Astrocyte of the cerebellum (primary cell): ENCODE results near the gene TM7SF3.

Experiments
- DNase-seq: peaks from one replicate; pipeline ENCODE4 v3.0.0-alpha.2; 2011; ENCODE audit warnings: low read depth
- H3K4me3 ChIP-seq: 2 replicates; pipeline ENCODE4 v1.5.1; 2011; ENCODE audit warnings: mild to moderate bottlenecking, low read depth, low read length, moderate library complexity
- CTCF ChIP-seq: IDR thresholded peaks from 2 replicates; pipeline ENCODE4 v1.5.1; 2012; ENCODE audit warnings: low read length, low read depth, moderate library complexity, mild to moderate bottlenecking; ENCODE audit errors: missing control alignments
- in situ Hi-C: cut with HindIII; loops from 2 replicates; pipeline ENCODE4 v1.10.0; 2017; ENCODE audit warnings: low sequenced_read_pairs

Gene TM7SF3

GRCh38 chr12:26941215-26941594 is 73.0 kb downstream of the TM7SF3 start:
- in situ Hi-C loops: no loop called here
- no peak for DNase-seq
- no peak overlapping the region for H3K4me3 ChIP-seq
- no peak for TF ChIP-seq CTCF

GRCh38 chr12:26940516-26941214 is 73.5 kb downstream of the TM7SF3 start:
- no peak overlapping the region for H3K4me3 ChIP-seq
- DNase-seq: no peak
- in situ Hi-C loops: no loop called here
- TF ChIP-seq CTCF: no peak

- TF ChIP-seq CTCF: no peak
- in situ Hi-C loops: no loop called here
- DNase-seq: no peak
- H3K4me3 ChIP-seq: peak overlapping the region; percentile 92
Observed at GRCh38 chr12:26939953-26940352, 74.2 kb downstream of the TM7SF3 start.

GRCh38 chr12:26939192-26939832 is 74.9 kb downstream of the TM7SF3 start:
- peak overlapping the region; percentile 92 for H3K4me3 ChIP-seq
- in situ Hi-C loops: no loop called here
- no peak for DNase-seq
- no peak for TF ChIP-seq CTCF

GRCh38 chr12:26938701-26939062 is 75.5 kb downstream of the TM7SF3 start:
- peak overlapping the region; percentile 92 for H3K4me3 ChIP-seq
- DNase-seq: no peak
- TF ChIP-seq CTCF: no peak
- in situ Hi-C loops: no loop called here

GRCh38 chr12:26937863-26938700 is 76.1 kb downstream of the TM7SF3 start, which contains the start of the genes FGFR1OP2 and INTS13:
Gene FGFR1OP2, plus strand, starts transcription at chr12:26938470. Its CDS starts 15,689 bp downstream, at chr12:26954159.
Gene INTS13, minus strand, starts transcription at chr12:26937981. Its CDS starts 1,178 bp downstream, at chr12:26936803.
- no peak for TF ChIP-seq CTCF
- peak within 1 kb of the TSS; percentile 92 for H3K4me3 ChIP-seq
- DNase-seq: peak; percentile 98
- in situ Hi-C loops: no loop called here
